ENCODE data around the gene ADCY3.

ADCY3 gene

DNA sequence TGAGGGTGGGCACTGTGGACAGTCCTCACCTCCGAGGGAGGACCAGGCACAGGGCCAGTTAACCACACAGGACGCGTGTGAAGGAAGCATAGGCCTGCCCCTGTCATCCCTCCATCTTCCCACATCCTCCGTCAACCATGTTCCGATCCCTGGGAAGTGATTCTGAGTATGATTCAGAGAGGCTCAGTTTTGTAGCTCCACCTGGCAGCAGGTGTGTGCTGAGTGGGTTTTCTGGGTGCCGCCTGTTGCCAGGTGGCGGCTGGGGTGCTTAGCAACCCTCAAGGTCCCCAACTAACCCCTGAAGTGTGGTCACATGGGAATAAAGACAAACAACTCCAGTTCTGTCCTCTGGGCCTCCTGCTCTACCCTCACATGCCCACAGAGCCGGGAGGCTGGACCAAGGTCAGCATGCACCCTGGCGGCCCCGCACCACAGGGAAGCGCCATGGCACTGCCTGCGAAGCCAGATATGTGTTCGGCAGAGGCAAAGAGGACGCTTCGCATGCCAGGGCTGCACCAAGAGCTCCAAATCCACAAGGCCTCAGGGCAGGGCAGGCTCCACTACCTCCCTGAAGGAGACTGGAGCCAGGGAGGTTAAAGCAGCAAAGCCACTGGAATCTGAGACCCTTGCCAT lies 60.0 kb downstream of the ADCY3 start:
- Mint-ChIP-seq H3K4me1 (peaks cover 9% of the 10 kb centered on the region), H3K9me3 (no peaks in the 10 kb centered on the region), H3K4me3 (no peak overlapping the region), H3K36me3 (peaks cover 6% of the 10 kb centered on the region), H3K27ac (no peak overlapping the region)
- no peak for DNase-seq (ENCODE audit: low spot score in 2 of 2)
- ATAC-seq: no peak

- DNase-seq (ENCODE audit: low spot score in 2 of 2): no peak
- Mint-ChIP-seq H3K36me3 (peaks cover 6% of the 10 kb centered on the region), H3K4me3 (no peak overlapping the region), H3K27ac (no peak overlapping the region), H3K9me3 (no peaks in the 10 kb centered on the region), H3K4me1 (peaks cover 9% of the 10 kb centered on the region)
- ATAC-seq: no peak
These were observed 61.0 kb downstream of the ADCY3 start for GRCh38 chr2:24858996-24859395.

DNA sequence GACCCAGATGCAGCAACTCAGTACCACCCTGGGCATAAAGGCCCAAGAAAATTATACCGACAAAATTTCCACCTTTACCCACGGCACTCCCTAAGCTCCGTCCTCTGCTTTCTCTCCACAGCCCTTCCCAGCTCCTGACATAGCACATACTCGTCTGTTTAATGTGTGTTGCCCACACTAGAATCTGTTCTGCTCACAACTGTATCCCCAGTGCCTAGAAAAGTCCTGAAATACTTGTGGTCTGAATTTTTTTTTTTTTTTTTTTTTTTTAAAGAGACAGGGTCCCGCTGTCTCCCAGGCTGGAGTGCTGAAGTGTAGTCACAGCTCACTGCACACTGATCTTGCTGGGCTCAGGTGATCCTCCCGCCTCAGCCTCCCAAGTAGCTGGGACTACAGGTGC lies 62.3 kb downstream of the ADCY3 start:
- H3K27ac Mint-ChIP-seq: no peak overlapping the region
- no peak overlapping the region for H3K4me3 Mint-ChIP-seq
- H3K9me3 Mint-ChIP-seq: no peaks in the 10 kb centered on the region
- H3K4me1 Mint-ChIP-seq: peaks cover 9% of the 10 kb centered on the region
- H3K36me3 Mint-ChIP-seq: peaks cover 11% of the 10 kb centered on the region
- no peak for DNase-seq (ENCODE audit: low spot score in 2 of 2)
- no peak for ATAC-seq

- H3K27ac Mint-ChIP-seq: no peak overlapping the region
- no peak overlapping the region for H3K4me3 Mint-ChIP-seq
- DNase-seq (ENCODE audit: low spot score in 2 of 2): no peak
These were observed 63.2 kb downstream of the ADCY3 start for GRCh38 chr2:24856791-24857211.

GRCh38 chr2:24855726-24856125 lies 64.3 kb downstream of the ADCY3 start:
- no peak overlapping the region for H3K27ac Mint-ChIP-seq
- no peak for ATAC-seq
- no peak overlapping the region for H3K4me3 Mint-ChIP-seq
- H3K36me3 Mint-ChIP-seq: peaks cover 11% of the 10 kb centered on the region
- no peak for DNase-seq (ENCODE audit: low spot score in 2 of 2)
- H3K9me3 Mint-ChIP-seq: no peaks in the 10 kb centered on the region
- H3K4me1 Mint-ChIP-seq: peaks cover 9% of the 10 kb centered on the region

More at GRCh38 chr2:24856791-24857211, 63.2 kb downstream of the ADCY3 start:
- Mint-ChIP-seq H3K9me3 (no peaks in the 10 kb centered on the region), H3K4me1 (peaks cover 9% of the 10 kb centered on the region), H3K36me3 (peaks cover 11% of the 10 kb centered on the region)
- ATAC-seq: no peak

DNA sequence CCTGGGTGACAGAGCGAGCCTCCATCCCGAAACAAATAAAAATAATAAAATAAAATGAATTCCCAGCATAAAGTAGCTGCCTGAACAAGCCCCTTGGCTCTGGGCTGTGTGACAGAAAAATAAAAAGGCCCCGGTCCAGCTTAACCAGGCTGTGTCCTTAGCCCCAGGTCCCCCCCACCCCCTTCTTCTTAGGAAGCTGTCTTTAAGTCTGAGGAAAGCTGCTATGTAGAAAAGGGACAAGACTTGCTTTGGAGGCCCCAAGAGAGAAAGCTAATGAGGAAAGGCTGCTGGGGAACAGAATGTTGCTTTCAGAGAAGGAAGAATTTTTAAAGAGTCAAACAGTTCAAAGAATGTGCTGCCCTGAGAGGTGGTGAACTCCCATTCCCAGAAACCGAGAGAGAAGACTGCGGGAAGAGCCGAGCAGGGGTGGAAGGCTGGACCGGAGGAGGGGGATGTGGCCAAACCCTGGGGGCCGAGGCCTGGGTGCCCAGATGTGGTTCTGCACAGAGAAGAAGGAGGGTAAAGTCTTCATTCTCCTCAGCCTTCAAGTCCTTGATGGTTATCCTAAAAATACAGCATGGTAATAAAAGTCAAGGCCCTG lies 64.9 kb downstream of the ADCY3 start:
- Mint-ChIP-seq H3K4me1 (peaks cover 10% of the 10 kb centered on the region), H3K27ac (no peak overlapping the region), H3K9me3 (no peaks in the 10 kb centered on the region), H3K4me3 (no peak overlapping the region), H3K36me3 (peaks cover 11% of the 10 kb centered on the region)
- ATAC-seq (no peak), DNase-seq (ENCODE audit: low spot score in 2 of 2) (no peak)

- DNase-seq (ENCODE audit: low spot score in 2 of 2) (no peak), ATAC-seq (no peak)
- no peak overlapping the region for H3K4me3 Mint-ChIP-seq
- H3K36me3 Mint-ChIP-seq: peaks cover 11% of the 10 kb centered on the region
- no peaks in the 10 kb centered on the region for H3K9me3 Mint-ChIP-seq
- peaks cover 13% of the 10 kb centered on the region for H3K4me1 Mint-ChIP-seq
- H3K27ac Mint-ChIP-seq: peak overlapping the region; percentile 32
These were observed 66.0 kb downstream of the ADCY3 start for GRCh38 chr2:24853996-24854395.

GRCh38 chr2:24853046-24853445 lies 67.0 kb downstream of the ADCY3 start:
- no peak for ATAC-seq
- Mint-ChIP-seq H3K4me1 (peaks cover 13% of the 10 kb centered on the region), H3K36me3 (peaks cover 11% of the 10 kb centered on the region), H3K4me3 (no peak overlapping the region), H3K27ac (no peak overlapping the region), H3K9me3 (no peaks in the 10 kb centered on the region)
- DNase-seq (ENCODE audit: low spot score in 2 of 2): no peak

DNA sequence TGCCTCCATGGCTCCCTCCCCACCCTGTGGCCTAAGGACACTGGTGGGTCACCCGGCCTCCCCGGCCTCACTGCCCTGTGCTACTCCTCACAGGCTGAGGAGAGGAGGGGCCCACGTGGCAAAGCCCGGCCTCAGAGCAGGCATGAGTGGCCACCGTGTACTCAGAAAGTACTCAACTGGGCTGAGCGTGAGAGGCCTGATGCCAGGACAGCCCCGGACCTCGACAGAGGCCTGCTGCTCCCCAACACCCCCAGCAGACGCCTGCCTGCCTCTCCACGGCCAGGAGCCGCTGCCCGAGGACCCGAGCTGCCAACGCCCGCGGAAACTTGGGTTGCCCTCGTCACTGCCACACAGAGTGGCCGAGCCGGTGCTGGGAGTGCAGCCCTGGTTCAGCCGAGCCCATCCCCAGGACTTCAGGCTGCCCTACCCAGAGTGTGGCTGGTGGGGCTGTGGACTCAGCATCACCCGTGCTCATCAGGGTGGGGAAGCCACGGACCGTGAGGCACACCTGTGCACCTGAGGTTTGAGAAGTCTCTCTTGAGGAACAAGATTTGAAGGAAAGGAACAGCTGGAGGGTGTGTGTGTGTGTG lies 67.5 kb downstream of the ADCY3 start:
- DNase-seq (ENCODE audit: low spot score in 2 of 2) (no peak), ATAC-seq (no peak)
- Mint-ChIP-seq H3K36me3 (peaks cover 11% of the 10 kb centered on the region), H3K4me3 (no peak overlapping the region), H3K9me3 (no peaks in the 10 kb centered on the region), H3K4me1 (peaks cover 13% of the 10 kb centered on the region), H3K27ac (no peak overlapping the region)

DNA sequence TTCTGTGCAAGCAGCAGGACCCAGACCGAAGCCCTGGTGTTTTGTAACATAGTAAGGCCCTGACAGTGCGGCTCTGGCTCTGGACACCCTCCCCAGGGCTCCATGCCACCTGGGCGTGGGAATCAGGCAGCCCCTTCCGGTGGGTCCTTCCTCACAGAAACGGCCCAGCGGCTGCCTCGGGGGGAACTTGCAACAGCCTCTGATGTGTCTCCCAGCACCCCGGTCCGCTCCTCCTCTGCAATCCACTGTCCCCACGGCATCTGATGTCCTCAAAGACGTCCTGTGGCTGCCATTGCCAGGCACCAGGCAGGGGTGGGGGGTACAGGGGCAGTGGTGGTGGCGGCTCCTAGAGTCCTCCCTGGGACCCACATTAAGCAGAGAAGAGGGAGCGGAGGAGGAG lies 68.0 kb downstream of the ADCY3 start:
- ATAC-seq (no peak), DNase-seq (ENCODE audit: low spot score in 2 of 2) (no peak)
- Mint-ChIP-seq H3K4me3 (no peak overlapping the region), H3K4me1 (peaks cover 13% of the 10 kb centered on the region), H3K9me3 (no peaks in the 10 kb centered on the region), H3K27ac (no peak overlapping the region), H3K36me3 (peaks cover 11% of the 10 kb centered on the region)

DNA sequence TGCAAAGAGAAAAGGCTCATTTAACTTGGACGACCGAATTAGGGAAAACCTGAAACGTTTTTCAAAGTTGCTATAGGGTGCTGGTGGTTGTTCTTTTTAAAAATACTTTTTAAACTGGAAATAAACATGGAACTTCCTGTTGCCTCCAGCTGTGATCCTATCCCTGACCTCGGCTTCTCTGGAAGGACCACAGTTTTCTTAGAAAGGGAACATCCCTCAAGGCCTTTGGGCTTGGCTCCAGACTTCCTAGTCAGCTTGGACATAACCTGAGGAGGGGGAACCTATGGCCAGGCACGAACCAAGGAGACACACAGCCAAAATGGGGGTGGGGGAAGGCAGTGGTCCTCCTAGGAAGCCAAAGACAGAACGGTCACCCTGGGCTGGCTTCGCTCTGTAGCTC lies 69.1 kb downstream of the ADCY3 start:
- no peak for DNase-seq (ENCODE audit: low spot score in 2 of 2)
- no peak overlapping the region for H3K4me3 Mint-ChIP-seq
- peaks cover 5% of the 10 kb centered on the region for H3K36me3 Mint-ChIP-seq
- no peak for ATAC-seq
- H3K4me1 Mint-ChIP-seq: peaks cover 4% of the 10 kb centered on the region
- H3K9me3 Mint-ChIP-seq: no peaks in the 10 kb centered on the region
- no peak overlapping the region for H3K27ac Mint-ChIP-seq

DNA sequence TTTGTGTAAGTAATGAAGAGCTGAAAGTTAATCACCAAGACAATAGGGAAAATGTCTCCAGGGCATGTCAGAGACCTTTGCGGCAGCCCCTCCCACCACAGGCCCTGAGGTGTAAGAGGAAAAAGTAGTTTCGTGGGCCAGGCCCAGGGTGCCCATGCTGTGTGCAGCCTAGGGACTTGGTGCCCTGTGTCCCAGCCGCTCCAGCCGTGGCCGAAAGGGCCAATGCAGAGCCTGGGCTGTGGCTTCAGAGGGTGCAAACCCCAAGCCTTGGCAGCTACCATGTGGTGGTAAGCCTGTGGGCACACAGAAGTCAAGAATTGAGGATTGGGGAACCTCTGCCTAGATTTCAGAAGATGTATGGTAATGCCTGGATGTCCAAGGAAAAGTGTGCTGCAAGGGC lies 74.3 kb downstream of the ADCY3 start:
- Mint-ChIP-seq H3K4me3 (no peak overlapping the region), H3K27ac (no peak overlapping the region), H3K4me1 (peaks cover 4% of the 10 kb centered on the region), H3K36me3 (peaks cover 14% of the 10 kb centered on the region), H3K9me3 (no peaks in the 10 kb centered on the region)
- DNase-seq (ENCODE audit: low spot score in 2 of 2) (no peak), ATAC-seq (no peak)

- ATAC-seq: no peak
- H3K4me1 Mint-ChIP-seq: no peaks in the 10 kb centered on the region
- H3K27ac Mint-ChIP-seq: no peak overlapping the region
- H3K36me3 Mint-ChIP-seq: peaks cover 18% of the 10 kb centered on the region
- DNase-seq (ENCODE audit: low spot score in 2 of 2): no peak
- no peak overlapping the region for H3K4me3 Mint-ChIP-seq
- no peaks in the 10 kb centered on the region for H3K9me3 Mint-ChIP-seq
These were observed 75.9 kb downstream of the ADCY3 start for GRCh38 chr2:24844023-24844685.

DNA sequence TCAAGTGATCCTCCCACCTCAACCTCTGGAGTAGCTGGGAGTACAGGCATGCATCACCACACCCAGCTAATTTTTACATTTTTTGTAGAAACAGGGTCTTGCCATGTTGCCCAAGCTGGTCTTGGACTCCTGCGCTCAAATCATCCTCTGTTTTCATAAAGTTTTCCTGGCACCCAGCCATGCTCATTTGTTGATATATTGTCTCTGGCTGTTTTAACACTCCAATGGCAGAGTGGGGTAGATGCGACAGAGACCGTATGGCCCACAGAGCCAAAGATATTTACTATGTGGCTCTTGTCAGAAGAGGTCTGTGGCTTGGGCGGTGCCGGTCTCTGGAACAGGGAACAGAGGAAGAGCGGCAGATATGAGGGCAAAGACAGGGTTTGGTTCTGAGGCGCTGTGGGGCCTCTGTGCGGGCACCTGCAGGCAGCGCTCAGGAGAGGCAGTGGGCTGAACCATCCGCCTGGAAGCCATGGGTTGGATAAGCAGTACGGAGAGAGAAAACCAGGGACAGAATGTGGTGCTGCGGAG lies 76.6 kb downstream of the ADCY3 start:
- H3K9me3 Mint-ChIP-seq: no peaks in the 10 kb centered on the region
- H3K4me3 Mint-ChIP-seq: no peak overlapping the region
- H3K4me1 Mint-ChIP-seq: no peaks in the 10 kb centered on the region
- ATAC-seq (no peak), DNase-seq (ENCODE audit: low spot score in 2 of 2) (no peak)
- no peak overlapping the region for H3K27ac Mint-ChIP-seq
- H3K36me3 Mint-ChIP-seq: peaks cover 18% of the 10 kb centered on the region

DNA sequence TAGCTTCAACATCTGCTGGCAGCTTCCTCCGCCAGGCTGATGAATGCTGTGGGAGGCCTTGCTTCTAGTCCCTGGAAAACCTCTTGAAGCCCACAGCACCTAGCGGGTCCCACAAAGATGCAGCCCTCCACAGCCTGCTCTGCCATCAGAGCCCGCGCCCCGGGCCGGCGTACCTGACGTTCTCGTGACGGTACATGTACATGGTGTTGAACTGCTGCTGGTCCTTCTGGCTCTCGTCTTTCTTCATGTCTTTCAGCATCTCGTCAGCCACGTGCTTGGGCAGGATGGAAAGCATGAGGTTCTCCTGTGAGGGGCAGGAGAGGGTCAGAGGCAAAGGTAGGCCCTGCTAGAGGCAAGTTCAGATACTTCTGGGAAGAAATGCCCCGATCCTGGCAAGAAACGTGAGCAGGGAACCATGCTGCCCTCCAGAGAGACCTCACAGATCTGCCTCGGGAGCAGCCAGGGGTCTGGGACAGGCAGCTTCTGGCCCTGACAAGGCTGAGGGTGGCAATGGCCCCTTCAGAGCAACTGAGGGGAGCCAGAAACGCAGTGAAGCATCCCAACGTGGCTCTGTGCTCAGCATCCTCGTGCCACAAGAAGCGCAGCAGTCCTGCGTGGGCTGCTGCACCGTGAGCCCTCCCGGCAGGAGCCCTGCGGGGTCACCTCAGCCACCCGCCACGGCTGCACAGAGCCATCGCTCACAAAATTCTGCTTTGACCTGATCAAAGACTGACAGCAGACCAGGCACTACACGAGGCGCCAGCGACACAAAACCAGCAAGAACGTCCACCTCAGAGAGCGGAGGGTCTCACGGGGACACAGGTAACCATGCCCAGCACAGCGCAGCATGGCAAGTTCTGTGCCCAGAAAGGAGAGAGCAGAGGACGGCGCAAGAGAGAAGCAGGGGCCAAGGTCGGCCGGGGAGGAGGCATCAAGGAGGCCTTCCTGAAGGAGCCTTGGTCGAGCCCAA lies 77.7 kb downstream of the ADCY3 start:
- DNase-seq (ENCODE audit: low spot score in 2 of 2) (no peak), ATAC-seq (no peak)
- peaks cover 18% of the 10 kb centered on the region for H3K36me3 Mint-ChIP-seq
- no peaks in the 10 kb centered on the region for H3K9me3 Mint-ChIP-seq
- no peaks in the 10 kb centered on the region for H3K4me1 Mint-ChIP-seq
- no peak overlapping the region for H3K27ac Mint-ChIP-seq
- H3K4me3 Mint-ChIP-seq: no peak overlapping the region
